T-helper 1 cell treated with Interleukin-12 subunit alpha and Interleukin-12 subunit beta and Interleukin-4 antibody, amounts not matched to agents 30 μg/mL and 1 μg/mL, for 36 hours (primary cell): ENCODE measurements around the gene IFNA14.
"Not testable (repeated sequence)": the region's sequence is repeated elsewhere in the genome, so short reads cannot be mapped to it uniquely, and the experiment has no call there.

Experiments
- H3K27ac Mint-ChIP-seq: one replicate; pipeline ENCODE4 v1.8.0; 2021; ENCODE audit warnings: mild to moderate bottlenecking, mixed read lengths
- H3K27me3 Mint-ChIP-seq: one replicate; pipeline ENCODE4 v1.8.0; 2021; ENCODE audit warnings: low read depth, mixed read lengths
- H3K36me3 Mint-ChIP-seq: one replicate; pipeline ENCODE4 v1.8.0; 2021; ENCODE audit warnings: low read depth, mixed read lengths
- H3K4me1 Mint-ChIP-seq: one replicate; pipeline ENCODE4 v1.8.0; 2021; ENCODE audit warnings: low read depth, mixed read lengths
- H3K4me3 Mint-ChIP-seq: one replicate; pipeline ENCODE4 v1.8.0; 2021; ENCODE audit warnings: mild to moderate bottlenecking, moderate library complexity, mixed read lengths
- H3K9me3 Mint-ChIP-seq: one replicate; pipeline ENCODE4 v1.8.0; 2021; ENCODE audit warnings: mixed read lengths

IFNA14 gene

GRCh38 chr9:21244836-21245235 is 5.0 kb upstream of the IFNA14 start:
- no peaks in the 10 kb centered on the region for H3K36me3 Mint-ChIP-seq
- peaks cover 3% of the 10 kb centered on the region for H3K4me1 Mint-ChIP-seq
- peaks cover 36% of the 10 kb centered on the region for H3K27me3 Mint-ChIP-seq
- H3K9me3 Mint-ChIP-seq, result no peaks in the 10 kb centered on the region
- no peak overlapping the region for H3K27ac Mint-ChIP-seq
- H3K4me3 Mint-ChIP-seq, result no peak overlapping the region

DNA sequence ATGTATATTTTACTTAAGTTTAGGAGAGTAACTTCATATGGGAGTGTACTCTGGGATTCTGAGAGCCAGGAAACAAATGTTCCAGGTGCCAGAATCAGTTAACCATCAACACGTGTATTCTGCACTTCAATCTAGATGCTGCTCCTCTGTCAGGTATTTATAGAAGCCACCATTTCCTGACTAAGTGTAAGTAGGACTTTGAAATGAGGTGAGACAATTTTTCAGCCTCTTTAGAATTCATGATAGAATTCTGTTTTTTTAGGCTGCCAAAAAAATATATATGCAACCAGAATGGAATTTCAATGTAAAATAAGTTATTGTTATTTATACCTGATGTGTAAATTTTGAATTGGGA is 3.5 kb downstream of the IFNA14 start:
- H3K4me3 Mint-ChIP-seq, result not testable (repeated sequence)

DNA sequence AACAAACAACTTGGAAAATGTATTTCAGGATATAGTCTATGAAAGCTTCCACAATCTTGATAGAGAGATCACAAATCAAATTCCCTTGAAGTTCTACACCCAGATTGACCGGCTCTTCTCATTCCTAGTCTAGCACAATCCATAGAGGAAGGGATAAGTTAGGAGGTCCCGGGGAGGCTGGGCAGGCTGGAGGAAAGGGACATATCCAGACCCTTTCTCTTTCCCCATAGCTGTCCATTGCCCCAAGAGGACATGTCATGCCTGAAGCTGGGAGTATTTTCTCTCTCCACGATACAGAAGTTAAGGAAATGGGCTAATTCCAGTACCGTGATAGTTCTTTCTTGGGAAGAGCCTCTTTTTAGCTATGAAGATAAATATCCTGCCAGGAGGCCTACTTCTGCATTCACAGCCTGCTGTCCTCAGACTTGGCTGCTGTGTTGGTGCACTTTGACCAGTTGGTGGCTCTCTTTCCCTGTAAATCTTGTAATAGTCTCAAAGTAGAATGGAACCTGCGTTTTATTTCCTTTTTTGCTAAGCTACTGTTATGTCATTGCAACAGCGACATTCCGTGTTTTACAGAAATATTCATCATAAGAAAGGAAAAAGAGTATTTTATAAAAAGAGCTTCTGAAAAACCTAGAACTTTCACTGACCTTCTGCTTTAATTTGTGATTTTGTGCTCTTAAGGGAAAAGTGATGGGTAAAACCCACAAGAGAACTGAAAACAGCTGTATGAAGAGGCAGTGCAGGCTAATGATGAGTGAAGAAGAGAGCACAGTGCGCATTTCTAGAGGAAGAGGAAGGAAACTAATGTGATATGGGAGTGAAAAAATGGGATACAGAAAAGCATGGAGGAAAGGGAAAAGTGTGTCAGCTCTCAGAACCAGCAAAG is 4.1 kb downstream of the IFNA14 start:
- not testable (repeated sequence) for H3K9me3 Mint-ChIP-seq, H3K4me3 Mint-ChIP-seq

More for the DNA sequence above, 3.5 kb downstream of the IFNA14 start:
- H3K27ac Mint-ChIP-seq, H3K36me3 Mint-ChIP-seq, H3K4me1 Mint-ChIP-seq, H3K9me3 Mint-ChIP-seq: not testable (repeated sequence)
- H3K27me3 Mint-ChIP-seq, result peaks cover 42% of the 10 kb centered on the region

DNA sequence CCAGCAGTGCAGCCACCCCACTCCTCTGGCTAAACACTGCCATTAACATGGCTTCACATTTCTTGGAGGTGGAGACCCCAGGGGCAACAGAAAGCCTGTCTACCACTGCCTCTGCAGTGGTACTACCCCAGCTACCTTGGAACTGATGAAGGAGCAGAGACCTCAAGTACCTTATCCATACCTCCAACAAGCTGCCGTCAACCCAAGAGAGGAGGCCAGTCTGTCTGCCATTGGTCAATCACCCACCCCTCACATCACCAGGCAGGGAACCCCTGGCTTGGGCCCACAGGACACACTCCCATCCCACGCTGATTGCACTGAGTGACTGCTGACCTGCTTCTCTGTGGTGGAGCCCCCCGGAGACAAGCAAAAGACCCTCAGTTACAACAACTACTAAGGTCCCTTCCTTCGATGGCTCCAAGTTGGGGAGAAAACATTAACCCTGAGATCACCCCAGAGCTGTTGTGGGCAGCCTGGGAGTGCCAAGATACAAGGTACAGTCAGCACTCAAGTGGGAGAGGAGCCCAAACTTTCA is 5.6 kb downstream of the IFNA14 start:
- H3K4me1 Mint-ChIP-seq, result peaks cover 5% of the 10 kb centered on the region
- H3K27ac Mint-ChIP-seq, result no peak overlapping the region
- no peaks in the 10 kb centered on the region for H3K9me3 Mint-ChIP-seq
- peaks cover 33% of the 10 kb centered on the region for H3K27me3 Mint-ChIP-seq
- H3K4me3 Mint-ChIP-seq, result no peak overlapping the region
- H3K36me3 Mint-ChIP-seq, result no peaks in the 10 kb centered on the region

More for the DNA sequence above, 4.1 kb downstream of the IFNA14 start:
- H3K27ac Mint-ChIP-seq, H3K4me1 Mint-ChIP-seq, H3K36me3 Mint-ChIP-seq: not testable (repeated sequence)
- H3K27me3 Mint-ChIP-seq, result peaks cover 42% of the 10 kb centered on the region

DNA sequence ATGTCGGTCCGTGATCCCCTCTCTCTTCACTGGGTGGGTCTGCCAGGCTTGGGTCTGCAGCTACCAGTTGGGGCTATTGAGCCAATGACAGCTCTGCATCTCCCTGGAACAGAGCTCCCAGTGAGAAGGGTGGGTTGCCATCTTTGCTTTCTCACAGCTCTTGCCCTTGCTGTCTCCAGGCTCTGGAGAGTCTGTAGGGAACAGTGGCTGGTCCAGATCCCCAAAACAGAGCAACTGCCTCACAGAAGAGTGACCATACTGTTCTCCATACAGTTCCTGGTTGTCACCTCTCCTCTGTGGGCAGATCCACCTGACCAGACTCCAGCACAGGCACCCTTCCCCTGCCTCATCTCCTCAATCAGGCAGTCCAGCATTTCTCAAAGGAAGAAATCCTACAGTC is 6.5 kb downstream of the IFNA14 start:
- H3K27ac Mint-ChIP-seq, result no peak overlapping the region
- H3K4me3 Mint-ChIP-seq, result no peak overlapping the region
- H3K4me1 Mint-ChIP-seq, result peaks cover 5% of the 10 kb centered on the region
- H3K9me3 Mint-ChIP-seq, result no peaks in the 10 kb centered on the region
- H3K36me3 Mint-ChIP-seq, result no peaks in the 10 kb centered on the region
- H3K27me3 Mint-ChIP-seq, result peaks cover 28% of the 10 kb centered on the region

DNA sequence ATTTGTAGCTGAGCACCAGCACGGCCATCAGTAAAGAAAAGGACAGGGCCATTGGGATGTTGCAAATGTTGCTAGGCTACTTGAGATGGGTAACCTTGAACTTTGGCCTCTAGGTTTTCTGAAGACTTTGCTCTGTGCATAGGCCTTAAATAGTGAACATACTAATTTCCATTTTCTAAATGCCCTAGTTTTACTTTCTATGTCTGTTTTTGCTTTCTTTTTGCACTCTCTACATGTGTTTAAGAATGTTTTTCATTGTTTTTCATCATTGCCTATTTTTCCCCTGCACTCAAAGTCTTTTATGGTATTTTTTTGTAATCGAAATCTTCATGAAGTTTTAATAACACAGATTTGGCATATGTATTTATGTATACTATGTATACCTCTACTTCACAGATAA is 11.7 kb downstream of the IFNA14 start, which contains the start of gene IFNA17:
IFNA17 (minus strand) TSS at position 101 of the 400 bp plus-strand sequence; CDS start at position 52, 49 bp downstream.
- Mint-ChIP-seq H3K36me3 (no peaks in the 10 kb centered on the region), H3K9me3 (no peaks in the 10 kb centered on the region), H3K27ac (no peak within 1 kb of the TSS), H3K27me3 (peaks cover 17% of the 10 kb centered on the region), H3K4me3 (no peak within 1 kb of the TSS), H3K4me1 (no peaks in the 10 kb centered on the region)

- not testable (repeated sequence) for H3K36me3 Mint-ChIP-seq, H3K4me1 Mint-ChIP-seq, H3K4me3 Mint-ChIP-seq, H3K9me3 Mint-ChIP-seq, H3K27ac Mint-ChIP-seq
- H3K27me3 Mint-ChIP-seq, result peaks cover 39% of the 10 kb centered on the region
Observed at GRCh38 chr9:21217211-21217610, 22.6 kb downstream of the IFNA14 start, which contains the start of gene IFNA16. IFNA16 (minus strand) TSS chr9:21217311; CDS start chr9:21217305, 6 bp downstream.

DNA sequence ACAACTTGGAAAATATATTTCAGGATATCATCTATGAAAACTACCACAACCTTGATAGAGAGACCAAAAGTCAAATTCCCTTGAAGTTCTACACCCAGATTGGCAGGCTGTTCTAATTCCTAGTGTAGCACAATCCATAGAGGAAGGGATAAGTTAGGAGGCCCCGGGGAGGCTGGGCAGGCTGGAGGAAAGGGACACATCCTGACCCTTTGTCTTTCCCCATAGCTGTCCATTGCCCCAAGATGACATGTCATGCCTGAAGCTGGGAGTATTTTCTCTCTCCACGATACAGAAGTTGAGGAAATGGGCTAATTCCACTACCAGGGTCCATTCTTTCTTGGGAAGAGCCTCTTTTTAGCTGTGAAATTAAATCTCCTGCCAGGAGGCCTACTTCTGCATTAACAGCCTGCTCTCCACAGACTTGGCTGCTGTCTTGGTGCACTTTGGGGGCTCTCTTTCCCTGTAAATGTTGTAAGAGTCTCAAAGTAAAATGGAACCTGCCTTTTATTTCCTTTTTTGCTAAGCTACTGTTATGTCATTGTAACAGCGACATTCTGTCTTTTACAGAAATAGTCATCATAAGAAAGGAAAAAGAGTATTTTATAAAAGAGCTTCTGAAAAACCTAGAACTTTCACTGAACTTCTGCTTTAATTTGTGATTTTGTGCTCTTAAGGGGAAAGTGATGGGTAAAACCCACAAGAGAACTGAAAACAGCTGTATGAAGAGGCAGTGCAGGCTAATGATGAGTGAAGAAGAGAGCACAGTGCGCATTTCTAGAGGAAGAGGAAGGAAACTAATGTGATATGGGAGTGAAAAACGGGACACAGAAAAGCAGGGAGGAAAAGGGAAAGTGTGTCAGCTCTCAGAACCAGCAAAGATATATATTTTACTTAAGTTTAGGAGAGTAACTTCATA is 26.1 kb downstream of the IFNA14 start:
- not testable (repeated sequence) for H3K4me3 Mint-ChIP-seq, H3K4me1 Mint-ChIP-seq, H3K9me3 Mint-ChIP-seq, H3K36me3 Mint-ChIP-seq, H3K27ac Mint-ChIP-seq
- peaks cover 14% of the 10 kb centered on the region for H3K27me3 Mint-ChIP-seq

DNA sequence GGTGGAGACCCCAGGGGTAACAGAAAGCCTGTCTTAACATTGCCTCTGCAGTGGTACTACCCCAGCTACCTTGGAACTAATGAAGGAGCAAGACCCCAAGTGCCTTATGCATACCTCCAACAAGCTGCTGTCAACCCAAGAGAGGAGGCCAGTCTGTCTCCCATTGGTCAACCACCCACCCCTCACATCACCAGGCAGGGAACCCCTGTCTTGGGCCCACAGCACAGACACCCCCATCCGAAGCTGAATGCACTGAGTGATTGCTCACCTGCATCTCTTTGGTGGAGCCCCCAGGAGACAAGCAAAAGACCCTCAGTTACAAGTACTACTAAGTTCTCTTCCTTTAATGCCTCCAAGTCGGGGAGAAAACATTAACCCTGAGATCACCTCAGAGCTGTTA is 27.6 kb downstream of the IFNA14 start:
- not testable (repeated sequence) for H3K27ac Mint-ChIP-seq, H3K36me3 Mint-ChIP-seq, H3K4me3 Mint-ChIP-seq, H3K9me3 Mint-ChIP-seq, H3K4me1 Mint-ChIP-seq
- H3K27me3 Mint-ChIP-seq, result peaks cover 11% of the 10 kb centered on the region

- not testable (repeated sequence) for H3K4me1 Mint-ChIP-seq, H3K36me3 Mint-ChIP-seq, H3K9me3 Mint-ChIP-seq, H3K4me3 Mint-ChIP-seq, H3K27ac Mint-ChIP-seq
- peaks cover 11% of the 10 kb centered on the region for H3K27me3 Mint-ChIP-seq
Observed at GRCh38 chr9:21210782-21211181, 29.0 kb downstream of the IFNA14 start.

GRCh38 chr9:21210311-21210710 is 29.5 kb downstream of the IFNA14 start:
- H3K27me3 Mint-ChIP-seq, result peaks cover 12% of the 10 kb centered on the region
- H3K4me1 Mint-ChIP-seq, result peaks cover 1% of the 10 kb centered on the region
- no peaks in the 10 kb centered on the region for H3K36me3 Mint-ChIP-seq
- no peaks in the 10 kb centered on the region for H3K9me3 Mint-ChIP-seq
- no peak overlapping the region for H3K4me3 Mint-ChIP-seq
- H3K27ac Mint-ChIP-seq, result no peak overlapping the region

- peaks cover 20% of the 10 kb centered on the region for H3K27me3 Mint-ChIP-seq
- H3K36me3 Mint-ChIP-seq, H3K27ac Mint-ChIP-seq, H3K9me3 Mint-ChIP-seq, H3K4me3 Mint-ChIP-seq, H3K4me1 Mint-ChIP-seq: not testable (repeated sequence)
Observed at GRCh38 chr9:21207043-21207442, 32.8 kb downstream of the IFNA14 start, which contains the start of gene IFNA10. IFNA10 (minus strand) TSS chr9:21207143; CDS start chr9:21207097, 46 bp downstream.

DNA sequence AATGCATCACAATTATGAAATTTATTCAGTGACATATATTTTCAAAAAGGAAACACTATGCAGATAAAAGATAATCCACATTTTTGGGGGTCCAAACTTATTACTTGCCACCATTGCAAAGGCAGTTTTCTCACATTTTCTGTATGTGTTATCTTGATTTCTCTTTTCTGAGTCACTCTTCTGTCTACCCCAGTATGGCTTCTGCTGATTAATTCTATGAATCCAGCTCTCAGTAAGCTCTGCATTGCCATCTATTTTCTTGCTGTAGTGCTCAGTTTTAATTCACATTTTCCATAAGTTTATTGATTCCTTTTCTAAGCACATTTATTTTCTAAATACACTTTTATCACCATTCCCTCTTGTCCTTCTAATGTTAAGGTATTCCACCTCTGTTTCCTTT is 34.6 kb downstream of the IFNA14 start:
- H3K27me3 Mint-ChIP-seq, result peaks cover 32% of the 10 kb centered on the region
- H3K36me3 Mint-ChIP-seq, result no peaks in the 10 kb centered on the region
- H3K9me3 Mint-ChIP-seq, result no peaks in the 10 kb centered on the region
- peaks cover 1% of the 10 kb centered on the region for H3K4me1 Mint-ChIP-seq
- H3K27ac Mint-ChIP-seq, result no peak overlapping the region
- H3K4me3 Mint-ChIP-seq, result no peak overlapping the region

GRCh38 chr9:21202105-21202504 is 37.7 kb downstream of the IFNA14 start, which contains the start of gene IFNA7:
IFNA7 (minus strand) TSS chr9:21202205; CDS start chr9:21202165, 40 bp downstream.
- H3K9me3 Mint-ChIP-seq, H3K4me3 Mint-ChIP-seq, H3K36me3 Mint-ChIP-seq, H3K27ac Mint-ChIP-seq, H3K4me1 Mint-ChIP-seq: not testable (repeated sequence)
- peaks cover 32% of the 10 kb centered on the region for H3K27me3 Mint-ChIP-seq
